Large intestine (tissue), 3 donors: ENCODE measurements around the gene ABI2. TPM values are rescaled to one million over a fixed set of nuclear protein-coding genes. Genes with fewer than 3 reads are reported as not detected.

Experiments
- DNase-seq, 2 donors: peaks; one replicate each; pipeline versions ENCODE4 v3.0.0 to v3.0.0-alpha.2; 2013
- H3K27ac ChIP-seq: one replicate; pipeline ENCODE4 v1.5.1; 2013; ENCODE audit warnings: low read length
- H3K27me3 ChIP-seq: 2 replicates; pipeline ENCODE4 v1.6.1; 2013; ENCODE audit warnings: low read length; ENCODE audit not compliant: control insufficient read depth, insufficient read depth
- H3K36me3 ChIP-seq: 2 replicates; pipeline ENCODE4 v1.6.1; 2013; ENCODE audit warnings: low read length; ENCODE audit not compliant: control insufficient read depth, insufficient read depth
- H3K4me1 ChIP-seq: one replicate; pipeline ENCODE4 v1.6.1; 2013; ENCODE audit warnings: low read length; ENCODE audit not compliant: control insufficient read depth, insufficient read depth
- H3K4me3 ChIP-seq: one replicate; pipeline ENCODE4 v1.5.1; 2013; ENCODE audit warnings: low read length
- H3K9me3 ChIP-seq: one replicate; pipeline ENCODE4 v1.6.1; 2013; ENCODE audit warnings: mild to moderate bottlenecking, low read depth, low read length, moderate library complexity; ENCODE audit not compliant: control insufficient read depth
- WGBS: methylation state at CpG from one replicate; pipeline ENCODE4 v1.1.5; 2013; ENCODE audit warnings: low lambda C conversion rate; ENCODE audit not compliant: insufficient coverage; 5-methylcytosine and 5-hydroxymethylcytosine counted together
- polyA plus RNA-seq: library from polyadenylated mRNA; unstranded; fragments of 120-200 nt; gene quantifications from one replicate; pipeline ENCODE4 v1.2.1, GENCODE V29; 2013

ABI2 gene
- polyA plus RNA-seq, 1 donor: 27.7 TPM

- WGBS: no CpG with 5 or more reads among the region's 5 CpGs
- Histone ChIP-seq H3K36me3 (peaks cover 61% of the 10 kb centered on the region), H3K4me1 (no peaks in the 10 kb centered on the region), H3K27ac (no peak overlapping the region), H3K4me3 (no peak overlapping the region), H3K9me3 (no peaks in the 10 kb centered on the region), H3K27me3 (no peaks in the 10 kb centered on the region)
- DNase-seq: no peak
Observed at GRCh38 chr2:203442463-203442862, 114.3 kb downstream of the ABI2 start.

DNA sequence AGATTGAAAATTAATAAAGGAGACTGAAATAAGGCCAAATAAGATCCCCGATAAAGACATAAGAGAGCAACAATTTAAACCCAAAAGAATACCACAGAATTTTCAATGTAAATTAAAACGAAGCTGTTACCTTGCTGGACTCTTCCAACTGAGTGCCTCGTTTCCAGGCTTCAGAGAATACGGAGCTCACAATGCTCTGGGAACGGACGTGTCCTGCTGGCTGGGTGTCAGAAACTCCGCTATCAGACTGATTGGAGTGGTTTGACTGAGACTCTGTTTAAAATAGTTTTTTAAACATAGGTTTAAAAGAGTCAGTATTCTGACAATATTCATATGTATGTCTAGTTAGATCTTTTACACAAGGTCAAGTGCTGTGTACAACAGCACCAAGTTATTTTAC is 116.5 kb downstream of the ABI2 start:
- H3K9me3 ChIP-seq: no peaks in the 10 kb centered on the region
- H3K27ac ChIP-seq: no peak overlapping the region
- no peak for DNase-seq
- no peaks in the 10 kb centered on the region for H3K27me3 ChIP-seq
- peaks cover 62% of the 10 kb centered on the region for H3K36me3 ChIP-seq
- 100% methylated on average over 1 of the region's 7 CpGs for WGBS
- H3K4me3 ChIP-seq: no peak overlapping the region
- H3K4me1 ChIP-seq: no peaks in the 10 kb centered on the region

DNA sequence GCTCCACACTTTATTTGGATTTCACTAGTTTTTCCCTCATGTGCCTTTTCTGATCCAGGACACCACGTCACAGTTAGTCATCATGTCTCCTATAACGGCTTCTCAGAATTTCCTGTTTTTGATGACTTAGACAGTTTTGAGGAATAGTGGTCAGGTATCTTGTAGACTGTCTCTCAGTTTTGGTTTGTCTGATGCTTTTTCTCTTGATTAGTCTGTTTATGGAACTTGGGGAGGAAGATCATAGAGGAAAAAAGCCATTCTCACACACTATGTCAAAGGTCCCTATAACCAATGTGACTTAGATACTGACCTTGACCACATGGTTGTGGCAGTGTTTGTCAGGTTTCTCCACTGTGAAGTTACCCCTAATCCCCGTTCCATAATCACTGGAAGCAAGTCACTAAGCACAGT is 117.9 kb downstream of the ABI2 start:
- Histone ChIP-seq H3K4me1 (peaks cover 4% of the 10 kb centered on the region), H3K27ac (no peak overlapping the region), H3K36me3 (peaks cover 54% of the 10 kb centered on the region), H3K4me3 (no peak overlapping the region), H3K27me3 (no peaks in the 10 kb centered on the region), H3K9me3 (no peaks in the 10 kb centered on the region)
- WGBS: no CpG with 5 or more reads among the region's 3 CpGs
- DNase-seq: no peak

DNA sequence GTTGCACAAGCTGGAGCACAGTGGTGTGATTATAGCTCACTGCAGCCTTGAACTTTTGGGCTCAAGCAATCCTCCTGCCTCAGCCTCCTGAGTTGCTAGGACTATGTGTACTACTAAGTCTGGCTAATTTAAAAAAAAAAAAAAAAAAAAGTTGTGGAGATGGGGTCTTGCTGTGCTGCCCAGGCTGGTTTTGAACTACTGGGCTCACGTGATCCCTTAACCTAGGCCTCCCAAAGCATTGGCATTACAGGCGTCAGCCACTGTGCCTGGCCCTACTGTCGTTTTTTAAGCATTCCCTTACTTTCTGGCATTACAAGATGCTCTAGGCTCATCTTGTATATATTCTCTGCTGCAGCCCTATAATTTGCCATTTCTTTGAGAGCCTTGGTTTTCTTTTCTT is 118.6 kb downstream of the ABI2 start:
- WGBS: 82% methylated on average over 2 of the region's 3 CpGs
- Histone ChIP-seq H3K4me3 (no peak overlapping the region), H3K9me3 (no peaks in the 10 kb centered on the region), H3K36me3 (peaks cover 51% of the 10 kb centered on the region), H3K4me1 (peaks cover 4% of the 10 kb centered on the region), H3K27me3 (no peaks in the 10 kb centered on the region), H3K27ac (no peak overlapping the region)
- no peak for DNase-seq

DNA sequence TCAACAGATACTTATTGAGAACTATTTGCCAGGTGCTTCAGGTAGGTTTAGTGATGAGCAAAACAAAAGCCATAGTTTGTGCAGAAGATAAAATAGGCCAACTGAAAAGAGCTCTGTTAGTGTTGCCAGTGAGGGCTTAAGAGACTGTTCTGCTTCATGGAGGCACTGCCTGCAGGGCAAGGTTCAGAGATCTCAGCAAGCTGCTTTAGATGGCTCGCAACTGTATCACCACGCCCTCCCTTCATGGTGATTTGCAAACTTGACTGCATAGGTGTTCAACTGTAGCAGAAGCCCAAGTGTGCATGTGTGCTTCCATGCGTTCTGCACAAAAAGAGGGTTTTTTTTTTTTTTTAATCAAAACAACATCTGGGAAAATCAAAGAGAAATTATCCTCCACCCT is 122.4 kb downstream of the ABI2 start:
- Histone ChIP-seq H3K27ac (peak overlapping the region; percentile 41), H3K27me3 (no peaks in the 10 kb centered on the region), H3K9me3 (no peaks in the 10 kb centered on the region), H3K4me1 (peaks cover 4% of the 10 kb centered on the region), H3K4me3 (no peak overlapping the region), H3K36me3 (peaks cover 42% of the 10 kb centered on the region)
- WGBS: no CpG with 5 or more reads among the region's 3 CpGs
- peak; percentile 64 to 75 for DNase-seq

DNA sequence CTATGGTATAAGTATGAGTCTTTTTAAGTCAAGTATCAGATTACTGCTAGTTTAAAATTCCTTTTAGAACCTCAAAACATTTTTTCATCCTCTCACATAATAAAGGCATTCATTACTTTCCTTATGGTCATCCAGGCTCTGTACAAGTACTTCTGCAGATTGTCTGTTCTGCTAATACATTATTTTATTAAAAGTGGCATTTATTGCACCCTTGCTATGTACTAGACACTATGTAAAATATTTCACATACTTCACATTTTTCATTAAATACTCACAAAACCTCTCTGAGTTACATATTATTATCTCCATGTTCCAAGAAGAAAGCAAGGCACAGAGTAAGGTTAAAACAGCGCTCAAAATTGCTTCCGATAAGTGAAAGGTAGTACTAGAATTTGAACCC is 122.8 kb downstream of the ABI2 start:
- no peak overlapping the region for H3K27ac ChIP-seq
- H3K27me3 ChIP-seq: no peaks in the 10 kb centered on the region
- peaks cover 39% of the 10 kb centered on the region for H3K36me3 ChIP-seq
- H3K4me3 ChIP-seq: no peak overlapping the region
- WGBS: 100% methylated on average over 1 of the region's 2 CpGs
- DNase-seq: no peak
- peaks cover 4% of the 10 kb centered on the region for H3K4me1 ChIP-seq
- no peaks in the 10 kb centered on the region for H3K9me3 ChIP-seq

DNA sequence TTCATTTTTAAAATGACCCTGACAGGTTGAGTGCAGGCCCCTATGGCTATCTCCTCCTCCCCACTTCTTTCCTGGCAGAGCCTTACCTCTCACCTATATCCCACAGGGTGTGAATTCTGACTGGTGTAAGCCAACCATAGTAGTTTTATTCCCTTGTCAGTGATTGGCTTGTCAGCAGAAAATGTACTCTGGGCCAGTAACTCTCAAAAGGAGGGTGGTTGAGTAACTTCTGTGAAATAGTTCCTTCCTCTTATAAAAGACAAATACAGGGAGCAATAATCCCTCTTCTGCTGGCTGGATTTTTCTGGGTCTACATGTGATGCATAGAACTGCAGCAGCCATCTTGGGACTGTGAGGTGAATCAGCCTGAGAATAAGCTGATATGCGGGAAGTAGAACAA is 123.5 kb downstream of the ABI2 start:
- Histone ChIP-seq H3K9me3 (no peaks in the 10 kb centered on the region), H3K27me3 (no peaks in the 10 kb centered on the region), H3K4me3 (no peak overlapping the region), H3K4me1 (peaks cover 4% of the 10 kb centered on the region), H3K36me3 (peaks cover 32% of the 10 kb centered on the region), H3K27ac (no peak overlapping the region)
- peak in 1 of 2 donors; percentile 21 for DNase-seq
- WGBS: no CpG with 5 or more reads among the region's 1 CpG

DNA sequence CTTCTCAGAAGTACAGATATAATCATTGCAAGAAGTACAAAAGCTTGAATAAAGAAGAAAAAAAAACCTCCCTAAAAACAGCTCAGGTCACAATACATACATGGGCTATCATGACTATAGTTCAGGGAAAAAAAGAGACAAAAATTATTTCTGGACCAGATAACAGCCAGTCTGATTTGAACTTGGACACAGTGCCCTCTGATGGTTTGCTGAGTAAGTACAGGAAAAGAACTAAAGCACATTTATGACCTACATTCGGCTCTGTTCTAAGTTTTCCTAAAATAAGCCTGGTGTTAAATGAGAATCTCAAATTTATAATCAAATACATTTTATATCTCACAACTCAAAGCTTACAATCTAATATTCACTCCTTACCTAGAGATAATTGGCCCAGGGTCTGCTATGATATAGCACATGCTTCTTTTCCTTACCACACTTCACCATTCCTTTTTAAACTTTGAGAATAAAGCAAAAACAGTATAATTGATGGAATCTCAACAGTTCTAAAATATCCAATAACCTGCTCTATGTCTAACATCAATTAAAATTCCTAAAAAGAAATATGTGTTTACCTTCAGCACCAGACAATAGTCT is 125.8 kb downstream of the ABI2 start:
- Histone ChIP-seq H3K36me3 (peaks cover 28% of the 10 kb centered on the region), H3K4me3 (no peak overlapping the region), H3K27ac (no peak overlapping the region), H3K9me3 (no peaks in the 10 kb centered on the region), H3K27me3 (no peaks in the 10 kb centered on the region), H3K4me1 (peaks cover 4% of the 10 kb centered on the region)
- WGBS: 40% methylated on average over 1 of the region's 1 CpG
- peak; percentile 27 to 43 for DNase-seq

DNA sequence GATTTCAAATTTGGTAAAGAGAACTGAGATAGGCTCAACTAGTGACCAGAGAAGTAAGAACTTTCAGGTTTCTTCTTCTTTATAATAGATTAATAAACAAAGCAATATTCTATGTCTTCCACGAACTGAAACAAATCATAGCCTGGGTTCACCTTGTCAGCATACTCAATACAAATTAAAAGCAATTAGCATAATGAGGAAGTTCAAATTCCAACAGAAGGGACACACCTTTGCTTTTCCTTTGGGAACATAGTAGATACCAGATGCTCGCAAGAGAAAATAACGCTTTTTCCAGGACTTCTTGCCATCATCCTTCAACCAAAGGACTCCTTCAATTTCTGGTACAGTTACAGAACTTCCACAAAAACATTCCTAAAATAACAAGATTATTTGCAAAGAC is 127.0 kb downstream of the ABI2 start:
- DNase-seq: peak in 1 of 2 donors; percentile 23
- H3K27ac ChIP-seq: no peak overlapping the region
- H3K4me1 ChIP-seq: peaks cover 3% of the 10 kb centered on the region
- H3K9me3 ChIP-seq: no peaks in the 10 kb centered on the region
- WGBS: 71% methylated on average over 1 of the region's 3 CpGs
- peaks cover 27% of the 10 kb centered on the region for H3K36me3 ChIP-seq
- no peaks in the 10 kb centered on the region for H3K27me3 ChIP-seq
- H3K4me3 ChIP-seq: no peak overlapping the region

- no peaks in the 10 kb centered on the region for H3K4me1 ChIP-seq
- no peaks in the 10 kb centered on the region for H3K9me3 ChIP-seq
- peaks cover 13% of the 10 kb centered on the region for H3K36me3 ChIP-seq
- H3K27ac ChIP-seq: no peak overlapping the region
- no peak for DNase-seq
- no peak overlapping the region for H3K4me3 ChIP-seq
- no peaks in the 10 kb centered on the region for H3K27me3 ChIP-seq
Observed at GRCh38 chr2:203461746-203462145, 133.6 kb downstream of the ABI2 start.

DNA sequence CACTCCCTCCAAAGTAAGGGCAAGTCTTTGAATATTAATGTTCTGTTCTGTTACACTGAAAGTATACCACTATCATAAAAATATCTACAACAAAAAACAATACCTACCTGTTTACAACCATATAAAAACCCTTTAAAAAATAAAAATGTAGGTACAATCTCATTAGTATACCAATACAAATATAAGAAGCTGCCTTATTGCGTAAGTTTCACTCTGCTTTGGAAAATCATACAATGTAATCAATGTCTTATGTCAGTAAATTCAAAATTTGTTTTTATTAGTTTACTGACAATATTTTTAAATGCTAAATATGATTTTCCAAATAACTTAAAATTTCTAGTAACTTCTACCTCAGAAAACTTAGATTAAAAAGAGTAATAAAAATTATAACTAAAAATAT is 134.1 kb downstream of the ABI2 start:
- no peaks in the 10 kb centered on the region for H3K27me3 ChIP-seq
- no peaks in the 10 kb centered on the region for H3K4me1 ChIP-seq
- no peak overlapping the region for H3K27ac ChIP-seq
- peaks cover 12% of the 10 kb centered on the region for H3K36me3 ChIP-seq
- H3K4me3 ChIP-seq: no peak overlapping the region
- DNase-seq: no peak
- WGBS: 100% methylated on average over 1 of the region's 1 CpG
- no peaks in the 10 kb centered on the region for H3K9me3 ChIP-seq
